AG04449 (cell line): ENCODE results near the gene EDA.
"Not testable (repeated sequence)": the region's sequence is repeated elsewhere in the genome, so short reads cannot be mapped to it uniquely, and the experiment has no call there.

ENCODE experiments used
- CTCF ChIA-PET: fragments of 350-600 bp; formaldehyde crosslinking; extraction: SDS; loops from one replicate; lab custom pipeline; 2021; ENCODE audit warnings: antibody characterized with exemption; lab: Yijun Ruan, JAX
- POLR2A ChIA-PET: fragments of 400-600, 350-600 bp; formaldehyde crosslinking; extraction: SDS; loops from one replicate; lab custom pipeline; 2020; ENCODE audit warnings: antibody characterized with exemption, inconsistent platforms; lab: Yijun Ruan, JAX
- DNase-seq: peaks from one replicate; pipeline ENCODE4 v3.0.0-alpha.2; 2010; ENCODE audit warnings: low read depth, low spot score
- H3K4me3 ChIP-seq: 2 replicates; pipeline ENCODE4 v1.5.1; 2011; ENCODE audit warnings: low read depth, mild to moderate bottlenecking, control low read depth, low read length
- TF ChIP-seq, protein P1 (sequence below): IDR thresholded peaks from one replicate; pipeline ENCODE4 v1.5.1; 2011; ENCODE audit warnings: mild to moderate bottlenecking, moderate library complexity, low read length, control low read depth, inconsistent platforms; ENCODE audit not compliant: insufficient read depth; ENCODE audit errors: missing control alignments

EDA gene

DNA sequence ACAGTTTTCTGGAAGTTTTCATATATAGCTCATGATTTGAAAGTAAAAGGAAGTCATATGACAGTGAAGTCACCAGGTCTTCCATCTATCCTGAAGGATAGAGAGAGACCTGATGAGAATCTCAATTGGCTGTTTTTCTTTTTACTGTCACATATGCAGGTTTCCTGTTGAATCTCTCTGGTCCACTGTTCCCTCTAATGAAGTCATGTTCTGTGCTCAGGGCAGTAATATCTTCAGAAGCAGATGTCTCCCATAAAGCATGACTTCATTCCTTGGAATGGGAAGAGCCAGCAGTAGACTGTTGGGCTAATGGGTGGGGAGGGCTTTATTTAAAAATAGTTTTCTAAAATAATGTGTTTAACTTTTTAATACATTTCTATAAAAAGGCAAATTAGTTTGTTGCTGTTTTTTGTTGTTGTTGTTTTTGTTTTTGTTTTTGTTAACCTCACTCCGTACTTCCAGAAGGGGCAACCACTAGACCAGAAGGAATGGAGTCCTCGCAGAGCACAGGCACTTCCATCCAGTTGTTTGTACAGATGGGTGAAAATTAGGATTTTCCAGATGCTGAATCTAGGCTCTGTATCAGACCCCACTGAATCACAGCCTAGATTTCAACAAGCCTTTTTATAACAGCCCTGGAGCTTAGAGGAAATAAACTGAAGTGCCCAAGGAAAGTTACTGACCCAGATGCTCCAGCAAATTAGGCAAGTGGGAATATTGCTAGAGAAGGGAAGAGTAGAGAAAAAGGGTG, 379.6 kb downstream of the EDA start:
- ChIA-PET POLR2A (no interaction called here), CTCF (interaction anchor here (1.3 kb wide), 1 partner anchor 38 kb away, joined by 3 read pairs; no protein-coding TSS in a partner anchor)
- no peak for DNase-seq
- H3K4me3 ChIP-seq: no peak overlapping the region
- TF ChIP-seq, protein P1, sequence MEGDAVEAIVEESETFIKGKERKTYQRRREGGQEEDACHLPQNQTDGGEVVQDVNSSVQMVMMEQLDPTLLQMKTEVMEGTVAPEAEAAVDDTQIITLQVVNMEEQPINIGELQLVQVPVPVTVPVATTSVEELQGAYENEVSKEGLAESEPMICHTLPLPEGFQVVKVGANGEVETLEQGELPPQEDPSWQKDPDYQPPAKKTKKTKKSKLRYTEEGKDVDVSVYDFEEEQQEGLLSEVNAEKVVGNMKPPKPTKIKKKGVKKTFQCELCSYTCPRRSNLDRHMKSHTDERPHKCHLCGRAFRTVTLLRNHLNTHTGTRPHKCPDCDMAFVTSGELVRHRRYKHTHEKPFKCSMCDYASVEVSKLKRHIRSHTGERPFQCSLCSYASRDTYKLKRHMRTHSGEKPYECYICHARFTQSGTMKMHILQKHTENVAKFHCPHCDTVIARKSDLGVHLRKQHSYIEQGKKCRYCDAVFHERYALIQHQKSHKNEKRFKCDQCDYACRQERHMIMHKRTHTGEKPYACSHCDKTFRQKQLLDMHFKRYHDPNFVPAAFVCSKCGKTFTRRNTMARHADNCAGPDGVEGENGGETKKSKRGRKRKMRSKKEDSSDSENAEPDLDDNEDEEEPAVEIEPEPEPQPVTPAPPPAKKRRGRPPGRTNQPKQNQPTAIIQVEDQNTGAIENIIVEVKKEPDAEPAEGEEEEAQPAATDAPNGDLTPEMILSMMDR: no peak

DNA sequence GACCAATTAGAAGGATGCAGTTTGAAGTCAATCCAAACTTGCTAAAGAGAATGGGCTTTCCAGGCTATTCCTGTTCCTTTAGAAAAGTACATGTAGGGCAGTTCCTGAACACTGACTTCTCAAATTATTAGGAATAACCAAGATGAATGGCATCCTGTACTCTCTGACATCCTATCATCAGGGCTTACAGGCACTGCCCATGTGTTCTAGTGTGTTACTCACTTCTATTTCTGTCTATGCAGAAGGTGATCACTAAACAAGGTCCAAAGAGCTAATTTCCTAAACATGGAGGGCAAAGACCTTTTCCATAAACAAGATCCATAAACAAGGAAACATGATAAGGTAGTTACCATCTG, 380.2 kb downstream of the EDA start:
- DNase-seq: no peak
- TF ChIP-seq, protein P1: no peak
- ChIA-PET CTCF (no interaction called here), POLR2A (no interaction called here)
- H3K4me3 ChIP-seq: no peak overlapping the region

DNA sequence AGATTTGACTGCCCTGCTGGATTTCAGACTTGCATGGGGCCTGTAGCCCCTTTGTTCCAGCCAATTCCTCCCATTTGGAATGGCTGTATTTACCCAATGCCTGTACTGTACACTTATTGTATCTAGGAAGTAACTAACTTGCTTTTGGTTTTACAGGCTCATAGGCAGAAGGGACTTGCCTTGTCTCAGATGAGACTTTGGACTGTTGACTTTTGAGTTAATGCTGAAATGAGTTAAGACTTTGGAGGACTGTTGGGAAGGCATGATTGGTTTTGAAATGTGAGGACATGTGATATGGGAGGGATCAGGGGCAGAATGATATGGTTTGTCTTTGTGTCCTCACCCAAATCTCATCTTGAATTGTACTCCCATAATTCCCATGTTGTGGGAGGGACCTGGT, 382.4 kb downstream of the EDA start:
- CTCF ChIA-PET: not testable (repeated sequence)

DNA sequence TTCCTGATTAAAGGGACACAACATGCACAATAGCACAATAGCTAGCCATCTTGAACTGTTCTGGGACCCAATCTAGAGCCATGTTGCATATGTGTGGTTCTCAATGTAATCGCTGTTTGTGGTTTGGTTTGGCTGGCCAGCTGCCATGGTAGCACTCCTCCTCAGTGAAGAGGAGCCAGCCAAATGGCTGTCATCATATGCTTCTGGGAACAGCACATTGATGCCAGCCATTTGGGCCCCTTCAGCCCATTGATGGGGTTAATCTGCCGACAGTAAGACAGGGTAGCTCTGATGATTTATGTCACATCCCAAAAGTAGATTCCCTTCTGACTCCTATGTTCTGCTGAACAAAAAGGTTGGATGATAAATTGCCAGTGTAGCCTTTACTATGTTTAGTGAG, 385.4 kb downstream of the EDA start:
- no peak for DNase-seq
- ChIA-PET POLR2A (no interaction called here), CTCF (no interaction called here)
- TF ChIP-seq, protein P1: no peak
- H3K4me3 ChIP-seq: no peak overlapping the region

More for the DNA sequence above, 382.4 kb downstream of the EDA start:
- H3K4me3 ChIP-seq, POLR2A ChIA-PET, DNase-seq: not testable (repeated sequence)

DNA sequence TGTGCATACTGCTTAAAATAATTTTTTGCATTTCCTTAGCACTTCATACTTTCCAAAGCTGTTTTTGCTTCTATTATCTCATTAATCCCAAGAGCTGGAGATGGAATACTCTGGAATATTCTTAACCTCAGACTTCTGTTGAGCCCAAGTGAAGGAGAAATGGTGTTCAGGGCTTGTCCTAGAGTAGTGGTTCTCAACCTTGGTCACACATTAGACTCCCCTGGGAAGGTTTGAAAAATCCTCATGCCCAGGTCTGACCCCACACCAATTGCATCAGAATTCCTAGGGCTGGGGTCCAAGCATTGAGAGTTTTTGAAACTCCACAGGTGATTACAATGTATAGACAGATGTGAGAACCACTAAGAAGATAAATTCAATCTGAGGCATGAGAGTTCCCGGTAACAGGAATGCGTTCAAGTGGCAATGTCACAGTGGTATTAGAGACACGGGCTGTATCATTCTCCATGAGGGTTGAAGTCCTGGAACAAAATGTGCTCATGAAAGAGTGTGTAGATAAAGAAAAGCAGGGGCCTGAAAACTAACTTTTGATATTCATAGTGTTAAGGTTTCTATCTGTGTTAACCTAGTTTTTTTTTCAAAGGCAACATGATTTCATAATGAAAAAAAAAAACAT, 385.9 kb downstream of the EDA start:
- TF ChIP-seq, protein P1: no peak
- POLR2A ChIA-PET: no interaction called here
- no peak overlapping the region for H3K4me3 ChIP-seq
- no peak for DNase-seq
- CTCF ChIA-PET: no interaction called here

DNA sequence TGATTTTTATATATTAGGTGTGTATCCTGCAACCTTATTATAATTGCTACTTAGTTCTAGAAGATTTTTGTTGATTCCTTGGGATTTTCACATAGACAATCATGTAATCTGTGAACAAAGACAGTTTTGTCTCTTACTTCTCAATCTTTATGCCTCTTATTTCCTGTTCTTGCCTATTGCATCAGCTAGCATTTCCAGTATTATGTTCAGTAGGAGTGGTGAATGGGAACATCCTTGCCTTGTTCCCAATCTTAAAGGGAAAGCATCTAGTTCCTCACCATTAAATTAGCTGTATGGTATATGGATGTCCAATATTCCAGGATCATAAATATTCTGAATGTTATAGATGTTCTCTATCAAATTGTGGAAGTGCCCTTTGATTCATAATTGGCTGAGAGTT, 392.0 kb downstream of the EDA start:
- H3K4me3 ChIP-seq: no peak overlapping the region
- ChIA-PET CTCF (no interaction called here), POLR2A (no interaction called here)
- DNase-seq: no peak
- TF ChIP-seq, protein P1: no peak

DNA sequence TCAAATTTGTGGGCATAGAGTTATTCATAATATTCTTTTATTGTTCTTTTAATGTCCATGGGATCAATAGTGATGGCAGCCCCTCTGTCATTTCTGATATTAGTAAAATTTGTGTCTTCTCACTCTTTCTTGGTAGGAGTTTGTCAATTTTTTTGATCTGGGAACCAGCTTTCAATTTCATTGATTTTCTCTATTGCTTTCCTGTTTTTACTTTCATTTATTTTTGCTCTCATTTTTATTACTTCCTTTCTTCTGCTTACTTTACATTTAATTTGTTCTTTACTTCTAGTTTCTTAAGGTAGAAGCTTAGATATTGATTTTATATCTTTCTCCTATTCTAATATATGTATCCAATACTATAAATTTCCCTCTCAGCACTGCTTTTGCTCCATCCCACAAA, 393.1 kb downstream of the EDA start:
- CTCF ChIA-PET: no interaction called here

More for the DNA sequence above, 393.1 kb downstream of the EDA start:
- TF ChIP-seq, protein P1: no peak
- DNase-seq: no peak
- no peak overlapping the region for H3K4me3 ChIP-seq
- POLR2A ChIA-PET: no interaction called here
